Erythroblast (primary cell): ENCODE data around the gene ST7.

Experiments
- GATA1 ChIP-seq: IDR thresholded peaks from 2 replicates; pipeline ENCODE4 v1.6.1; 2011; ENCODE audit warnings: low read depth, mild to moderate bottlenecking, control low read depth, low read length, moderate library complexity
- POLR2A ChIP-seq: IDR thresholded peaks from 2 replicates; pipeline ENCODE4 v1.6.1; 2011; ENCODE audit warnings: mild to moderate bottlenecking, low read length

GRCh38 chr7:117210397-117210796 lies 257.1 kb downstream of the ST7 start:
- TF ChIP-seq POLR2A, result no peak
- TF ChIP-seq GATA1, result no peak
